Hepatic stellate cell (primary cell): ENCODE measurements around the gene ANKEF1.
"Not testable (repeated sequence)": the region's sequence is repeated elsewhere in the genome, so short reads cannot be mapped to it uniquely, and the experiment has no call there.

Experiments used
- DNase-seq: peaks from one replicate; pipeline ENCODE4 v3.0.0; 2011; ENCODE audit warnings: low spot score

ANKEF1 gene

DNA sequence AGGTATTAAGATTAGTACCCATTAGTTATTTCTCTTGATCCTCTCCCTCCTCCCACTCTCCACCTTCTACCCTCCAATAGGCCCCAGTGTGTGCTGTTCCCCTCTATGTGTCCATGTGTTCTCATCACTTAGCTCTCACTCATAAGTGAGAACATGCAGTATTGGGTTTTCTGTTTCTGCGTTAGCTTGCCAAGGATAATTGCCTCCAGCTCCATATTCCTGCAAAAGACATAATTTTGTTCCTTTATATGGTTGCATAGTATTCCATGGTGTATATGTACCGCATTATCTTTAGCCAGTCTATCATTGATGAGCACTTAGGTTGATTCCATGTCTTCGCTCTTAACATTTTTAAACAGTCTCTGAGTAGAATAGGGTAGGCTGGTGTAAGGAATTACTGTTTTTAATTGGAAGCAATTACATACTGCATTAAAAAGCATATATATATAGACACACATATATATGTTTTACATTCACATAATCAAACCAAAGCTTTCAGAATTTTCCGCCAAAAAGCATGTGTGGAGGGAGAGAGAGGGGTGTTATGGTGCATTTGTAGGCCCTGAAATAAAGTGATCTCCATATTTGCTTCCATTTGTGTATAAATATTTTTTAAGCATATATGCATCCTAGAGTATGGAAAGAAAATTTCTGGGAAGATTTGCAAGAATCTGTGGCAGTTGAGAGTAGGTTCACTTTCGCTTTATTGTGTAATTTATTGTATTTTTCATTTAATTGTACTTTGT is 709 bp upstream of the ANKEF1 start:
- DNase-seq = no peak

DNA sequence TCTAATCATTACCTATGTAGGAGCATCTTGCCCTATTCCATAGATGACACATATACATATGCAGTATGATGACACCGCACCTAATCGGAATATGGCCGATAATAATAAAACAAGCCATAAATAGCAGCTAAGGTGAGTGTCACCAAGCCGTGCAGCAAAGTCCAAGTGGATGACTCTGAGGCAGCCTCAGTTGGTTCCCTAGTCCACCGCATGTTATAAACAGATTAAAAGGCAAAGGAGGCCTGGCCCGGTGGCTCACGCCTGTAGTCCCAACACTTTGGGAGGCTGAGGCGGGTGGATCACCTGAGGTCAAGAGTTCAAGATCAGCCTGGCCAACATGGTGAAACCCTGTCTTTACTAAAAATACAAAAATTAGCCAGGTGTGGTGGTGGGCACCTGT is 1.5 kb downstream of the ANKEF1 start:
- not testable (repeated sequence) for DNase-seq

DNA sequence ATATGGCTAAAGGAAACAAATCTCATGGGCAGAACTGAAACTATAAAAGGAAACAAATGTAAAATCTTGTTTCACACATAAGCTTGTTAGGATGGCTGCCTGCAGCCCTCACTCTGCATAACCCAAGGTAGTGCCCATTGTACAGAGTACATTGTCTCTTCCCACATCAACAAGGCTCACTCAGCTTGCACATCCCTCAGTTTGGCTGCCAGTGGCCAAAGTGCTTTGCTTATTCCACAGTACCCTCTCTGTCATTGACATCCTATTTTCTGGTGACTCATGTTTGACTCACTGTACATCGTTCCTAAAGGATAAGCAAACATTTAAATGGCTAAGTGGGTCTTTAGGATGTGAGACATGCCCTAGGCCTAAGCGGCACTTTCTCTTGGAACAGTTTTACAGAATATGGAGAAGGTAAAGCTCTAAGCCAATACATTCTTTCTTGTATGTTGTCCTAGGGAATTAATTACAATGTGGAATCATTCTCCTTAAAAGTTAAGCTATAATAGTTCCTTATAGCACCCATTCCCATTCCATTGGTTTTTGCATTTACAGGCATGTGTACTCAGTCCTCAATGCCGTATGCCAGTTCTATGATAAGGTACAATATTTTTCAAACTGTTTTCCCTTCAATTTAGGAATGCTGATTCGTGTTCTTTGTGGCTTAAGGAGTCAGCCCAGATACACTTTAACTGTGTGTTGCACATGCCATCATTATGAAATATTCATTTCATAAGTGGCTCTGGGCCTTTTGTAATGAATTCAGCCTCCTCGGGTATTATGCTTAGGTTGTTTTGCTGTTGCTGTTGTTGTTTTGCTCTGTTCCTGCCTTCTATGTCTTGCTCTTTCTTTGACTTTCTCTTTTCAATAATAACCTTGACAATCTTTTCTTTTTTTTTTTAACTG is 5.5 kb downstream of the ANKEF1 start:
- peak; percentile 48 for DNase-seq

DNA sequence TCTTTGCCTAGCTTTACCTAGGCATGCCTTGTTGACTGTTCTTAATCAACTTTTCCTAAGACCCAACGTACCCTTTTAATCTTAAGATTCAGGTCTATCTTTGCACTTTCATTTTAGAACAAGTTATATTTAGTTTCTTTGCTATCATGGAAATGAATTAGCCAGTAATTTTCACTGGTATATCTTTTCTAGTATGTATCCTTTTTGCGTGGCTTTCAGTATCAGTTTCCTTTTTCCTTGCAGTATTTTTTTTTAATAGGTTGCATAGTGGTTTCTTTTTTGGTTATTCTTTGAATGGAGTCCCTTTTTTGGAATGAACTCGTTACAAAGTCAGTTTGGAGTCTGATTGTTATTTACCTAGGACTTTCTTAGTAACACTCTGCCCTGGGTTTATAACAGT is 7.3 kb downstream of the ANKEF1 start:
- DNase-seq = no peak

DNA sequence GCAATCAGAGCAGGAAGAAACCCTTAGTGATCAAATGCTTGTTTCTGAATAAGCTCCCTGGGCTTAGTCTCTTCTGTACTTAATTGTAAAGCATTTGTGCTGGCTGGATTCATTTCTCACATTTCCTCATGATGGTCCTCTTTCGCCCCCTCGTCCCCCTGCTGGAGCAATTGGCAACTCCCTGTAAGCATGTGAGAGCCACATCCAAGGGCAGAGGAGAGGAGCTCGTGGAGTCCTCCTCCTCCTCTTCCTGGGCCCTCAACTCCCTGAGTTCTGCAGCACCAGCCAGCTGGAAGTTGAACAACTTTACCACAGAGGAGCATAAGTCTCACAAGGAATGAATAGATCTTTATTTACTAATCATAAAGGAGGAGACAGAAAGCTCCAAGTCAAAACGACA is 12.6 kb downstream of the ANKEF1 start:
- DNase-seq = no peak

DNA sequence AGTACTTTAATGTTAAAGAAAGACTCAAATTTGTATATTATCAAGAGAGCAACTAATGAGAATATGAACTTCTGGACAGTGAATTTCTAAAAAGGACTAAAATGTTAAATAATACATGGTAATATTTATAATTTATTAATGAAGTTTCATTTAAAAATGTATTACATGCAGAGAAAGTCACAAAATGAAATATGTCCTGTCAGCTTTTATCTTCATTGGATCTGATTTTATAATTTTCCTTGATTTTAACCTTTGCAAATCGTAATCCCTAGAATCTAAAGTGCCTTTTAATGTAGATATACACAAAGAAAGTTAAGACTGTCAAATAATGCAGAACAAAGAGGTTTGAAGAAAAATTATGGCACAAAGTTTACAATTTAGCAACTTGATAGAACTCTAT is 16.4 kb downstream of the ANKEF1 start:
- no peak for DNase-seq

DNA sequence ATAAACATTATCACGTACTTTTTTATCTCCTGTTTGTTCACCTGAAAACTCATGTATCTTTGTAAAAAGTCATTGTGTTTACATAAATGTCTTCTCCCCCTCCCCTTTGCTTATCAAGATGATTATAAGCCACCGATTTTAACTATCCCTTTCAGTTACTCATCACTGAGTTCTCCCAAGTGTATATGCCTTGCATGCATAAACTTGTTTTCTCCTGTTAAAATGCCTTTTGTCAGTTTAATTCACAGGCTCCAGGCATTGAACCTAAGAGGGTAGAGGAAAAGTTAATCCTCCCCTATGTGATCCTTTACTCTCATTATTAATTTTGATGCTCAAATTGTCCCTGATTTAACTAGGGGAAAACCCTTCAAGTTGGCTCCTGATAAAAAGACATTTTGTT is 24.2 kb downstream of the ANKEF1 start:
- DNase-seq = no peak

DNA sequence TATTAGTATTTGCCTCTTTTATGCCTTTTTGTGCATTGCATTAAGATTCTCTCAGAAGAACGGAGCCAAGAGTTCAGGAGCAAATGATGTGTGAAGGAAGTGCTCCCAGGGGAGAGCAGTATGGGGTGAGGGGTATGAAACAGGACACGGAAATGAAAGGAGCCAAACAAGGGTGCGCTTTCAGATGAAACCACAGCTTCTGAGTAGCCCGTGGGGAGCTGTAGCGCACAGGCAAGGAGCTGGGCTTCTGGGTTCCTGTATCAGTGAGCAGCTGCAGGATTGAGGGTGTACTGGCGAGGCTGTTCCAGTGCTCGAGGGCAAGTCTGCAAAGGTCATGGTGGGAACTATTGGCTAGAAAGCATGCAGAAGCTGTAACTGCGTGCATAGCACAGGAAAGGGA is 25.4 kb downstream of the ANKEF1 start:
- no peak for DNase-seq

DNA sequence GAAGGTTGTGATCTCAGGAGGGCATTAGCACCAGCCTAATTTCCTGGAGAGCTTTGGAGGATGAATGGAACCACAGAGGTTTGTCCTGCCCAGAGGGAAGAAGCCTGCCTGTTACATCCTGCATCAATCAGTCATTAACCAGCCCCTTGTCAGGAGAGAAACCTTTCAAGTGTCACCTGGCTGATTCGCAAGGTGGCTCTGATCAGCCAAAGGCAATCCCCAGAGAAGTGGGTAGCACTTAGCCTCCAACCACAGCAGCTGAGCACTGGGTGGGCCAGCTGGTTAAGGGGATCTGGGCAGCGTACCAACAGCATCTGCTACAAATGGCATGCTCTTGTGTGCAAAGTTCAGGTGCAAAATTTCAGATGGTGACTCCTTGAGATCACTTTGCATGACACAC is 26.9 kb downstream of the ANKEF1 start:
- no peak for DNase-seq

DNA sequence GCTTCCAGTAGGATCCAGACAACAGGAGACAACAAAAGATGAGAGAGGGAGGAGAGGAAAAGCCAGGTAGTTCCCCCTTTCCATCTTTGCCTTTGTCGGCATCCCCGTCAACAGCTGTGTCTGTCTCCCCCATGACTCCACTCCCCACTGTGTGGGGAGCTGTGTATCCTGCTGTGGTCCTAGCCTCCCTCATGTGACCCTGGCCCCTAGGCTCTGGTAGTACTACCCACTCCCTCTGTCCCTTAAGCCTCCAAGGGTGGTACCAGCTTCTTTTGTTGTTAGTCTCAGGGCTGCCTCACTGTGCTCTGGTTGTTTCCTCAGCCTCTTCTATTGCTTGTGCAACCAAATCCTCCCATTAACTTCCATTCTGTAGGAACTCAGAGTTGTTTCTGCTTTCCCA is 28.7 kb downstream of the ANKEF1 start:
- DNase-seq = no peak

DNA sequence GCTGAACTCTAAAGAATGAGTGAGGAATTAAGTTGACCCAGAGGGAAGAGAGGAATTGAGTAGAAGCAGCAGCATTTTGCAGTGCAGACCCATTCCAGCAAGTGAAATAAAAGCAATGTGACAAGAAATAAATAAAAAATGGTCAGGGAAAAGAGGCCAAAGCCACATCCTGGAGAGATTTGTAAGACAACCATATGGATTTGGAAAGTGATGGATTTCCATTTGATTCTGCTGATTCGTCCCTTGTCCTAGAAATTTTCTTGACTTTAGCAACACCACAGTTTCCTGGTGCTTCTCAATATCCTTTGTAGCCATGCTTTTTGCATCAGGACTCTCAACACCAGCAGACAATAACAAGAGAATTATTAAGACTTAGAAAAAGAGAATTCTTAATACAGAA is 29.8 kb downstream of the ANKEF1 start:
- DNase-seq = no peak

DNA sequence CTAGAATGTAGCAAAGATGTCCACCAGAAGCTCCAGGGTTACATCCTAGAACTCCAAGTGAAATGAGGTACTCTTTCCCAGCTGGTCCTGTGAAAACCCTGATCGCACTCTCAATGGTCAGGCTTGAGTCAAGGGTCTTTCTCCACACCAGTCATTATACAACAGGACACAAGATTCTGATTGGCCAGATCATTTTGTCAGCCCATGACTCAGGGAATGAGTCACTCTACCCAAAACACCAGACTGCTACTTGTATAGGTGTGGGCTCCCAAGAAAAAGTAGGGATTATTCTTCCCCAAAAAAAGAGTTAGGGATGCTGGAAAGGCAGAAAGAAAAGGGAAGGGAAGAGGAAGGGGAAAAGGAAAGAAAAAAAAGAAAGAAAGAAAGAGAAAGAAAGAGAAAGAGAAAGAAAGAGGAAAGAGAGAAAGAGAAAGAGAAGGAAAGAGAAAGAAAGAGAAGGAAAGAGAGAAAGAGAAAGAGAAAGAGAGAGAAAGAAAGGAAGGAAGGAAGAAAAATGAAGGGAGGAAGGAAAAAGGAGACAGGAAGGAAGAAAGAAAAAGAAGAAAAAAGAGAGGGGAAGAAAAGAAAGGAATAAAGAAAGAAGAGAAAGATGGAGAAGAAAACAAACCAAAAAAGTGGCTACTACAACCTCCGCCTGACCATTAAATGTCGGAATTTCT is 30.5 kb downstream of the ANKEF1 start:
- DNase-seq = no peak

DNA sequence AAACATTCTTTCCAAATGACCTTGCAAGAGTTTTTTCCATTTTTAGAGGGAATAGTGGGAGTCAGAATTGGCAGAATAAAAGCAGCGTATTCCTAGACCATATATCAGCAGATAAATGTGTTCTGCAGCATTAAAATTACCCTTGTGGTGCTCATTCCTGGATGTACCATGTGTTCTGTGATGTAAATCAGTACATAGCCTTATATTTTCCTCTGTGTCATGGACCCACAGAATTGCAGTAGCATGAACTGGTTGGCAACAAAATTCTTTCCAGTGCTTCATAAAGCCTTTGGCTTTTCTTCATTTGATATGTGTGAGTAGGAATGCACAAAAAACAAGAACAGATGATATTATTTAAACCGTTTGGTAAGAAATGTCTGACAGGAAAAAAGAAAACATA is 32.5 kb downstream of the ANKEF1 start:
- DNase-seq = no peak

DNA sequence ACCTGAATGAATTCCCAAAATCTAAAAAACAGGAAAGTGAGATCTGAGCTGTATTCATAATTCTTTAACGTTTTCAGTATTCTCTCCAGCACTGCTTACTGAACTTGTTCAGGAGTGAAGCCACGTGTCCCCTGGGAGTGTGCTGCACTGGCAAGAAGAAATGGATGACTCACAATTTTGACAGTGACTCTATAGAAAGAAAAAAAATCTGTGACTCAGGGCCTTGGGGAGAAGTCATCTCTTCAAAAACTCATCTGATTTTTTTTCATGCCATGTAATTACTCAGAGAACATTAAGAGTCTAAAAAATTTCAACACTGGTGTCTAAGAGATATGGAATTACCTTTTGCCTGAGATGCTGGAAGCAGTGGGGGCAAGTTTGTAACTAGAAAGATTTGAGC is 39.7 kb downstream of the ANKEF1 start:
- DNase-seq = peak; percentile 58

DNA sequence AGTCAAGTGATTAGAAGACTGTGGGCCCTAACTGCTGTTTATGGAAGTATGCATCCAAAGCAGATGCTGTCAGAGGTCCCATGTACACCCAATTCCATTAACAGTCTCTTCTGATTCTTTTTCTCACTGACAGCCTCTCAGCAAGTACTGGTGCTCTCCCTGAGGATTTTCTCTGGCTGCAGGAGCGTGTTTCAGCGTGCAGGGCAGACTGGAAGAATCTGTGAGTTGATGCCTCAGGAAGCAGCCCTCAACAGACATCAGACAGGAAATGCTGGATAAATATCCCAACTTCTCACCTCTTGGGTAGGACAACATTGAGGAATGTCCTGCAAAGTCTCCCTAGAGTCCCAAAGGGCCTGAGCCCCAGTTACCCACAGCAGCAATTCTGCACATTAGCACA is 40.8 kb downstream of the ANKEF1 start:
- DNase-seq = no peak

DNA sequence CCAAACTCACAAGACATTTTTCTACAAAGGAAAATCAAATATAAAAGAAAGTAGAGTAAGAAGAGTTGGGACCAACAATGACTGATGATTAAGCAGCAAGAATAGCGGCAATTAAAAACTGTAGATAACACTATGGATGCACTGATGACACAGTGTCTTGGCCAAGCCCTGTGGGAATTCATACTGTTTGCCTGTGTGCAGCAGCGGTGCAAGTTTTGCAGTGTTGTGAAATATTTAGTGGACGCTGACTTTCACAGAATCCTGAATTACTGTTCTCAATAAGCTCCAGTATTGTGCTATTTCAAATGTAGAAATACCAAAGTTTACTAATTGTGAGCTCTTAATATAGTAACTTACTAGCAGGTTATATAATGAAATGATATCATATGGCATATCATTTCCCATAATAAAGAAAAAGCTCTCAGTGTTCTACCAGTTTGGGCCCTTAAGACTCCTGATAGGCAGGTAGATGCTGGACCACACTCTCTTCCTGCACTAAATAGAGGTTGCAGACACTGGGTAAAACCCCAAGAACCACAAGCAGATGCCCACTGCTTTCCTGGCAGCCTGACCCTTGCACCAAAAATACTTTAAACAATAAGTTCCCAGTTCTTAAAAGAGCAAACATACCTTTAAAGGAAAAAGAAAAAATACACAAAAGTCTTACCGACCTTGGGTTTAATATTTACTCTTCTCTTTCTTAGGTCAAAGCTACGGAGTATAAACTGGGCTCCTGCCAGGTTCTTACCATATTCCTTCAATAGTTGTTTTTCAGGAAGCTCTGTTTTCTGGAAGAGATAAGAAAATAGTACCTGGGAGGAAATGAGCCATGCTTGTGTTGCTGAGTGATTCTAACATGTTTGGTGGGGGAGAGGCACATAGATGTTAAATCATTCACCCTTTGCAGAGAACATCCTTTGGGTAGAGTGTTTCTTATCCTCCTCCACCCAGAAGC is 41.6 kb downstream of the ANKEF1 start:
- DNase-seq = no peak

DNA sequence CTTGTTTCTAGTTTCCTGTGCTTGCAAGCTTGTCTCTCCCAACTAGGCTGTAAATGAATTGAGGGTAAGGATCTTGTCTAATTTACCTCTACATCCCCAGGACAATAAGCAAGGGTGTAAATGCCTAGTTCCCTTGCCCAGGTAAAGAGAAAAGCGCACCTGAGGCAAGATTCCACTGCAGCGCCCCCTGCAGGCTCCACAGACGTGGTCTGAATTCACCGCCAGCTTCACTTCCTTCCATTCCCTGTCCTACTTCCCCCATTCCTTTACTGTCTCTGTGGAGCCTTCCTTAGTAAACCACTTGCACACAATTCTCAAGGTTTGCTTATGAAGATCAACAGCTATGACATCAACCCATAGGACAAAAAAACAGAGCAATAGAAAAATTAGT is 42.3 kb downstream of the ANKEF1 start:
- no peak for DNase-seq

DNA sequence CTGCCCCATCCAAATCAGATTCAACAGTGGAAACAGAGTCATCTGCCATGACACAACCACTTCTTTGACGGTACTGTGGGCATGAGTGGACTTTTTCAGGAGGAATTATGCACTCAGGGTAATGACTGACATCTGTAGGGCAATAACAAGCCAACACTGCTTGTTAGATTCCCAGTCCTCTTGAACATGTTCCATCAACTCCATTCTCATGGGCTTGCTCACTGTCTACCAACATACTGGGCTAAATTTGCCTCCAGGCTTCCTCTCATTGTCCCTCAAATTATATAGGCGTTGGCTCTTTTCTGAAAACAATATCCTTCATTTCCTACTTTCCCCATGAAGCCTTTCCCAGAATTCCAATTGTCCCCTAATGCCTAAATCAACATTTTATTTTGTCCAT is 43.1 kb downstream of the ANKEF1 start:
- no peak for DNase-seq

DNA sequence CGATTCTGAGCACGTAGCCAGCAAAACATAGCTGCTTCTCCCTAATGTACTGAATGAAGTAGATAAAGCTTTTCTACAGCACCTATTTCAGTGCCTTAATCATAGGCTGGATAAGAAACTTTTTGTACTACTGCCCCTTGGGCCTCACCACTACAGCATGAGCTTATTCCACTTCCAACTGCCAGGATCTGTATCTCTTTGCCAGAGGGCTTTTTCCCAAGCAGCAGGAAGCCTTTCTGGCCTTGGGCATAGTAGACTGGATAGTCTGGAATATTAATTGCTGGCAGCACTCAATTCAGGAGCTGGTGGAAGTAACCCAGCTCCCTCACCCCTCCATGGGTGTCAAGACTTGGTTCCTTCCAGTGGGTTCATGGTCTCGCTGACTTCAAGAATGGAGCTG is 43.6 kb downstream of the ANKEF1 start:
- no peak for DNase-seq

DNA sequence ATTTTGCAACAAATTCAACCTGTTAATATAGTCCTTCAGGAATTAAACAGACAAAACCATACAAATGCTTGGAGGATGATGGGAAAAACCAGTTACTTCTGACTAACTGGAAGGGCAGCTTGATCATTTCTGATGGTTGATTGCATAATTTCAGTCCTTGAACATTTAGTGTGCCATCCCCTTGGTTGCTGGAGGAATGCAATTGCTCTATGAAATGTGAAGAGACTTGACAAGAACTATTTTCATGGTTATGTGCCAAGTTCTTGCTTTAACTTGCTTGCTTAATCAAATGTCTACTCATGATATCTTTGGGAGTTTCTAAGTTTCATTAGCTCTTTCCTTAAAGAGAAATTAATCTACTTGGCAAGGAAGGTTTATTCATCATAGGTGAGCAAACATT is 45.2 kb downstream of the ANKEF1 start:
- DNase-seq = peak; percentile 17

DNA sequence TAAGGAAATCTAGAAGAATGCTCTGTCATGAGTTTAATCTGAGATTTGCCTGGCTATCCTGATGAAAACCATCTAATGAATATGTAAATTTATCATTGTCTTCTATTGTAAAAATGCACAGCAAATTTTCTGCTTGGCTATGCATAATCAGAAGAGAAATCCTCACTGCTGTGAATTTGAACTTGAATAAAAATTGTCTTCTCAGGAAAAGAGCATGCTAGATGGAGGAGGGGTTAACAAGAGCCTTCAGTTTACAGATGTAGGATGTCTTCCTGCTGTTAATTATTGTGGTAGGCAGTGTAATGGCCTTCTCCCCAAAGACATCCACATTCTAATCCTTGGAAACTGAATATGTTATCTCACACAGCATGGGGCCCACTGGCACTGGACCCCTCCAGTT is 45.8 kb downstream of the ANKEF1 start:
- DNase-seq = no peak
